ENCODE data around the gene LIPG. TPM values are rescaled to one million over a fixed set of nuclear protein-coding genes. Genes with fewer than 3 reads are reported as not detected.
"Not testable (repeated sequence)": the region's sequence is repeated elsewhere in the genome, so short reads cannot be mapped to it uniquely, and the experiment has no call there.

LIPG gene
- total RNA-seq, 1 donor from 2014 or later, result 10.2 TPM

- Mint-ChIP-seq H3K4me1 (ENCODE audit: low read depth, unreplicated experiment) (peaks cover 7% of the 10 kb centered on the region), H3K4me3 (ENCODE audit: unreplicated experiment) (no peak overlapping the region), H3K27me3 (ENCODE audit: unreplicated experiment) (peaks cover 2% of the 10 kb centered on the region), H3K9me3 (ENCODE audit: unreplicated experiment) (peaks cover 2% of the 10 kb centered on the region), H3K27ac (ENCODE audit: unreplicated experiment) (no peak overlapping the region), H3K36me3 (ENCODE audit: unreplicated experiment) (no peaks in the 10 kb centered on the region)
- TF ChIP-seq, protein P1, sequence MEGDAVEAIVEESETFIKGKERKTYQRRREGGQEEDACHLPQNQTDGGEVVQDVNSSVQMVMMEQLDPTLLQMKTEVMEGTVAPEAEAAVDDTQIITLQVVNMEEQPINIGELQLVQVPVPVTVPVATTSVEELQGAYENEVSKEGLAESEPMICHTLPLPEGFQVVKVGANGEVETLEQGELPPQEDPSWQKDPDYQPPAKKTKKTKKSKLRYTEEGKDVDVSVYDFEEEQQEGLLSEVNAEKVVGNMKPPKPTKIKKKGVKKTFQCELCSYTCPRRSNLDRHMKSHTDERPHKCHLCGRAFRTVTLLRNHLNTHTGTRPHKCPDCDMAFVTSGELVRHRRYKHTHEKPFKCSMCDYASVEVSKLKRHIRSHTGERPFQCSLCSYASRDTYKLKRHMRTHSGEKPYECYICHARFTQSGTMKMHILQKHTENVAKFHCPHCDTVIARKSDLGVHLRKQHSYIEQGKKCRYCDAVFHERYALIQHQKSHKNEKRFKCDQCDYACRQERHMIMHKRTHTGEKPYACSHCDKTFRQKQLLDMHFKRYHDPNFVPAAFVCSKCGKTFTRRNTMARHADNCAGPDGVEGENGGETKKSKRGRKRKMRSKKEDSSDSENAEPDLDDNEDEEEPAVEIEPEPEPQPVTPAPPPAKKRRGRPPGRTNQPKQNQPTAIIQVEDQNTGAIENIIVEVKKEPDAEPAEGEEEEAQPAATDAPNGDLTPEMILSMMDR (IDR thresholded peaks at IDR 0.05; ENCODE audit: partially characterized antibody, unreplicated experiment), result no peak
- DNase-seq, result no peak
Measured at GRCh38 chr18:49573835-49574234, 12.0 kb downstream of the LIPG start.

- H3K36me3 Mint-ChIP-seq (ENCODE audit: unreplicated experiment); DNase-seq; H3K27ac Mint-ChIP-seq (ENCODE audit: unreplicated experiment); H3K9me3 Mint-ChIP-seq (ENCODE audit: unreplicated experiment); H3K27me3 Mint-ChIP-seq (ENCODE audit: unreplicated experiment); H3K4me1 Mint-ChIP-seq (ENCODE audit: low read depth, unreplicated experiment); H3K4me3 Mint-ChIP-seq (ENCODE audit: unreplicated experiment): not testable (repeated sequence)
Measured at GRCh38 chr18:49579041-49579440, 17.2 kb downstream of the LIPG start.

- DNase-seq, result not testable (repeated sequence)
Measured at GRCh38 chr18:49579583-49579982, 17.7 kb downstream of the LIPG start.

DNA sequence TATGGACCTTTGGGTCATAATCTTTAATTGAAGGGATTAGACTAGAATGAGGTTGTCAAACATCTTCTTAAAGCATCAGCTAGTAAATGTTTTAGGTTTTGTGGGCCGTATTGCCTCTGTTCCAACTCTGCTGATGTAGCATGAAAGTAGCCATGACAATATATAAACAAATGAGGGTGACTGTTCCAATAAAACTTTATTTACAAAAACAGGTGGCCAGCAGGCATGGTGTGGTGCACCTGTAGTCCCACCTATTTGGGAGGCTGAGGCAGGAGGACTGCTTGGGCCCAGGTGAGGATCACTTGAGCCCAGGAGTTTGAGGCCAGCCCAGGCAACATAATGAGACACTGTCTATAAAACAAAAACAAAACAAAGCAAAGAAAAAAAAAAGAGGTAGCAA, 18.4 kb downstream of the LIPG start:
- no peak overlapping the region for H3K27ac Mint-ChIP-seq (ENCODE audit: unreplicated experiment)
- H3K4me1 Mint-ChIP-seq (ENCODE audit: low read depth, unreplicated experiment), result peaks cover 5% of the 10 kb centered on the region
- TF ChIP-seq, protein P1 (IDR thresholded peaks at IDR 0.05; ENCODE audit: partially characterized antibody, unreplicated experiment), result no peak
- H3K9me3 Mint-ChIP-seq (ENCODE audit: unreplicated experiment), result peaks cover 3% of the 10 kb centered on the region
- DNase-seq, result no peak
- H3K4me3 Mint-ChIP-seq (ENCODE audit: unreplicated experiment), result no peak overlapping the region
- peaks cover 5% of the 10 kb centered on the region for H3K36me3 Mint-ChIP-seq (ENCODE audit: unreplicated experiment)
- peaks cover 2% of the 10 kb centered on the region for H3K27me3 Mint-ChIP-seq (ENCODE audit: unreplicated experiment)

More at GRCh38 chr18:49579583-49579982, 17.7 kb downstream of the LIPG start:
- not testable (repeated sequence) for H3K4me3 Mint-ChIP-seq (ENCODE audit: unreplicated experiment); H3K27ac Mint-ChIP-seq (ENCODE audit: unreplicated experiment); H3K9me3 Mint-ChIP-seq (ENCODE audit: unreplicated experiment); H3K36me3 Mint-ChIP-seq (ENCODE audit: unreplicated experiment); H3K27me3 Mint-ChIP-seq (ENCODE audit: unreplicated experiment); H3K4me1 Mint-ChIP-seq (ENCODE audit: low read depth, unreplicated experiment)

- H3K9me3 Mint-ChIP-seq (ENCODE audit: unreplicated experiment), result peaks cover 5% of the 10 kb centered on the region
- peaks cover 5% of the 10 kb centered on the region for H3K36me3 Mint-ChIP-seq (ENCODE audit: unreplicated experiment)
- peaks cover 9% of the 10 kb centered on the region for H3K4me1 Mint-ChIP-seq (ENCODE audit: low read depth, unreplicated experiment)
- H3K4me3 Mint-ChIP-seq (ENCODE audit: unreplicated experiment), result no peak overlapping the region
- H3K27me3 Mint-ChIP-seq (ENCODE audit: unreplicated experiment), result peaks cover 3% of the 10 kb centered on the region
- TF ChIP-seq, protein P1 (IDR thresholded peaks at IDR 0.05; ENCODE audit: partially characterized antibody, unreplicated experiment), result no peak
- DNase-seq, result no peak
- H3K27ac Mint-ChIP-seq (ENCODE audit: unreplicated experiment), result peak overlapping the region; percentile 5
Measured at GRCh38 chr18:49581371-49581770, 19.5 kb downstream of the LIPG start.

GRCh38 chr18:49582579-49582978, 20.7 kb downstream of the LIPG start:
- H3K27me3 Mint-ChIP-seq (ENCODE audit: unreplicated experiment), result peaks cover 3% of the 10 kb centered on the region
- TF ChIP-seq, protein P1 (IDR thresholded peaks at IDR 0.05; ENCODE audit: partially characterized antibody, unreplicated experiment), result no peak
- peaks cover 5% of the 10 kb centered on the region for H3K36me3 Mint-ChIP-seq (ENCODE audit: unreplicated experiment)
- no peak overlapping the region for H3K4me3 Mint-ChIP-seq (ENCODE audit: unreplicated experiment)
- H3K27ac Mint-ChIP-seq (ENCODE audit: unreplicated experiment), result peak overlapping the region; percentile 56
- peaks cover 10% of the 10 kb centered on the region for H3K4me1 Mint-ChIP-seq (ENCODE audit: low read depth, unreplicated experiment)
- H3K9me3 Mint-ChIP-seq (ENCODE audit: unreplicated experiment), result peaks cover 5% of the 10 kb centered on the region
- no peak for DNase-seq

All from glutamatergic neuron (in vitro differentiated cells).